GM18858 (cell line): Measurements from ENCODE around the gene MPDZ.

Source experiments
- ATAC-seq: cut with Tn5 transposase; IDR thresholded peaks from one replicate; pipeline ENCODE4 v1.9.1; 2021; ENCODE audit not compliant: unreplicated experiment

Gene MPDZ

GRCh38 chr9:13186091-13186490 is 93.4 kb downstream of the MPDZ start:
- no peak for ATAC-seq

- ATAC-seq = no peak
Measured at GRCh38 chr9:13181652-13182051, 97.8 kb downstream of the MPDZ start.

- no peak for ATAC-seq
Measured at GRCh38 chr9:13179257-13179656, 100.2 kb downstream of the MPDZ start.

- no peak for ATAC-seq
Measured at GRCh38 chr9:13175732-13176131, 103.8 kb downstream of the MPDZ start.

- ATAC-seq = no peak
Measured at GRCh38 chr9:13174906-13175639, 104.4 kb downstream of the MPDZ start.

- no peak for ATAC-seq
Measured at GRCh38 chr9:13173553-13173952, 105.9 kb downstream of the MPDZ start.

GRCh38 chr9:13171261-13171660 is 108.2 kb downstream of the MPDZ start:
- no peak for ATAC-seq

GRCh38 chr9:13166996-13167395 is 112.5 kb downstream of the MPDZ start:
- no peak for ATAC-seq

GRCh38 chr9:13165956-13166355 is 113.5 kb downstream of the MPDZ start:
- no peak for ATAC-seq

GRCh38 chr9:13165236-13165945 is 114.1 kb downstream of the MPDZ start:
- ATAC-seq = no peak

GRCh38 chr9:13163946-13164345 is 115.5 kb downstream of the MPDZ start:
- no peak for ATAC-seq

GRCh38 chr9:13163287-13163686 is 116.2 kb downstream of the MPDZ start:
- ATAC-seq = no peak

GRCh38 chr9:13160051-13160450 is 119.4 kb downstream of the MPDZ start:
- no peak for ATAC-seq

GRCh38 chr9:13158986-13159385 is 120.5 kb downstream of the MPDZ start:
- ATAC-seq = no peak

- ATAC-seq = no peak
Measured at GRCh38 chr9:13151489-13151888, 128.0 kb downstream of the MPDZ start.

- ATAC-seq = no peak
Measured at GRCh38 chr9:13149454-13149853, 130.0 kb downstream of the MPDZ start.

GRCh38 chr9:13146840-13147239 is 132.7 kb downstream of the MPDZ start:
- no peak for ATAC-seq

- no peak for ATAC-seq
Measured at GRCh38 chr9:13145340-13145739, 134.2 kb downstream of the MPDZ start.

- no peak for ATAC-seq
Measured at GRCh38 chr9:13144166-13144775, 135.2 kb downstream of the MPDZ start.

GRCh38 chr9:13143281-13143680 is 136.2 kb downstream of the MPDZ start:
- ATAC-seq = no peak

- no peak for ATAC-seq
Measured at GRCh38 chr9:13142776-13143175, 136.7 kb downstream of the MPDZ start.

- ATAC-seq = no peak
Measured at GRCh38 chr9:13141629-13142028, 137.9 kb downstream of the MPDZ start.
